Testis (tissue), 3 donors: ENCODE results near the gene ACACB. TPM values are rescaled to one million over a fixed set of nuclear protein-coding genes. Genes with fewer than 3 reads are reported as not detected.

Source experiments
- DNase-seq: peaks from one replicate; pipeline ENCODE4 v3.0.0-alpha.2; 2019
- H3K27ac ChIP-seq, 2 donors: fragments of 200-600 bp; sonication (generic); one replicate each; pipeline ENCODE4 v1.5.1; 2019
- H3K27me3 ChIP-seq: fragments of 200-600 bp; sonication (generic); one replicate; pipeline ENCODE4 v1.5.1; 2019
- H3K36me3 ChIP-seq: fragments of 200-600 bp; sonication (generic); one replicate; pipeline ENCODE4 v1.5.1; 2017; ENCODE audit warnings: low read depth; ENCODE audit errors: missing control alignments
- H3K4me1 ChIP-seq: fragments of 200-600 bp; sonication (generic); one replicate; pipeline ENCODE4 v1.5.1; 2019
- H3K4me3 ChIP-seq, 2 donors: fragments of 200-600 bp; sonication (generic); one replicate each; pipeline ENCODE4 v1.5.1; 2017 to 2019
- H3K9me3 ChIP-seq: fragments of 200-600 bp; sonication (generic); one replicate; pipeline ENCODE4 v1.5.1; 2017
- CTCF ChIP-seq, 3 experiments: fragments of 450-650 bp in 2 of 3; fragments of 200-600 bp in 1 of 3; sonication (generic) in 1 of 3; IDR thresholded peaks; one replicate each; pipeline ENCODE4 v1.5.1; 2016 to 2019; ENCODE audit warnings: antibody characterized with exemption in 3 of 3, mild to moderate bottlenecking in 2 of 3, moderate library complexity in 1 of 3
- POLR2A ChIP-seq: fragments of 450-650 bp; IDR thresholded peaks from one replicate; pipeline ENCODE4 v1.6.1; 2017; ENCODE audit warnings: antibody characterized with exemption, mild to moderate bottlenecking, moderate library complexity
- WGBS, 2 donors: methylation state at CpG; one replicate each; pipeline ENCODE4 v1.1.5; 2018; 5-methylcytosine and 5-hydroxymethylcytosine counted together
- intact Hi-C: fragments of 100-400 bp; cut with DNase I; formaldehyde crosslinking; loops from one replicate; pipeline ENCODE4 v1.15.1; 2023; ENCODE audit warnings: low total_unique reads
- polyA plus RNA-seq: library from polyadenylated mRNA; stranded (reverse); fragments of 350-450 nt; fragmentation: Illumina TruSeq; extraction: RNeasy Lipid Tissue Mini Kit (QIAGEN cat#74804); gene quantifications from one replicate; pipeline ENCODE4 v1.2.3, GENCODE V29; 2014; ENCODE audit warnings: low read depth, low replicate concordance; ENCODE audit not compliant: insufficient read depth
- total RNA-seq, 2 donors: library from RNA; depleted of rRNA; stranded (reverse); fragments of >200 nt; gene quantifications; one replicate each; pipeline ENCODE4 v1.2.3, GENCODE V29; 2016

ACACB gene
- total and polyA plus RNA-seq, 3 donors from 2014 or later: 25.5 to 96.8 (median 61.6) TPM

GRCh38 chr12:109196332-109196731 lies 79.9 kb downstream of the ACACB start:
- no peak overlapping the region for H3K27ac ChIP-seq
- no peak for TF ChIP-seq POLR2A
- no peak for TF ChIP-seq CTCF (IDR thresholded peaks at IDR 0.05)
- 90 to 96% methylated on average over 3 to 4 of the region's 4 CpGs for WGBS, 2 donors
- no peak for DNase-seq
- no peak overlapping the region for H3K4me3 ChIP-seq
- no peaks in the 10 kb centered on the region for H3K36me3 ChIP-seq
- intact Hi-C loops: no loop called here
- no peaks in the 10 kb centered on the region for H3K9me3 ChIP-seq
- no peaks in the 10 kb centered on the region for H3K27me3 ChIP-seq
- no peaks in the 10 kb centered on the region for H3K4me1 ChIP-seq

GRCh38 chr12:109197327-109197726 lies 80.9 kb downstream of the ACACB start:
- no peaks in the 10 kb centered on the region for H3K27me3 ChIP-seq
- DNase-seq: no peak
- no peaks in the 10 kb centered on the region for H3K9me3 ChIP-seq
- H3K4me1 ChIP-seq: no peaks in the 10 kb centered on the region
- TF ChIP-seq POLR2A (no peak), CTCF (IDR thresholded peaks at IDR 0.05) (no peak)
- H3K4me3 ChIP-seq: no peak overlapping the region
- 96% methylated on average over 8 to 10 of the region's 10 CpGs for WGBS, 2 donors
- intact Hi-C loops: no loop called here
- H3K36me3 ChIP-seq: no peaks in the 10 kb centered on the region
- no peak overlapping the region for H3K27ac ChIP-seq

GRCh38 chr12:109199324-109199723 lies 82.9 kb downstream of the ACACB start:
- Histone ChIP-seq H3K27me3 (no peaks in the 10 kb centered on the region), H3K36me3 (no peaks in the 10 kb centered on the region), H3K27ac (no peak overlapping the region), H3K4me1 (no peaks in the 10 kb centered on the region), H3K4me3 (no peak overlapping the region), H3K9me3 (no peaks in the 10 kb centered on the region)
- 82 to 85% methylated on average over 11 of the region's 11 CpGs for WGBS, 2 donors
- no peak for DNase-seq
- intact Hi-C loops: no loop called here
- TF ChIP-seq POLR2A (no peak), CTCF (IDR thresholded peaks at IDR 0.05) (no peak)

GRCh38 chr12:109200825-109201495 lies 84.6 kb downstream of the ACACB start:
- Histone ChIP-seq H3K9me3 (no peaks in the 10 kb centered on the region), H3K36me3 (no peaks in the 10 kb centered on the region), H3K4me1 (no peaks in the 10 kb centered on the region), H3K27me3 (no peaks in the 10 kb centered on the region), H3K4me3 (no peak overlapping the region), H3K27ac (no peak overlapping the region)
- DNase-seq: no peak
- intact Hi-C loops: no loop called here
- 92% methylated on average over 14 of the region's 14 CpGs for WGBS, 2 donors
- TF ChIP-seq CTCF (IDR thresholded peaks at IDR 0.05) (no peak), POLR2A (no peak)

- TF ChIP-seq POLR2A: no peak
- no peak for TF ChIP-seq CTCF (IDR thresholded peaks at IDR 0.05)
- Histone ChIP-seq H3K4me1 (no peaks in the 10 kb centered on the region), H3K4me3 (no peak overlapping the region), H3K27ac (no peak overlapping the region), H3K9me3 (no peaks in the 10 kb centered on the region), H3K27me3 (no peaks in the 10 kb centered on the region), H3K36me3 (no peaks in the 10 kb centered on the region)
- intact Hi-C loops: no loop called here
- WGBS, 2 donors: 92 to 94% methylated on average over 15 to 17 of the region's 17 CpGs
- no peak for DNase-seq
These were observed 85.1 kb downstream of the ACACB start for GRCh38 chr12:109201496-109201885.
